ENCODE results near the gene DNPH1. TPM values are rescaled to one million over a fixed set of nuclear protein-coding genes. Genes with fewer than 3 reads are reported as not detected.

The DNPH1 gene, protein sequence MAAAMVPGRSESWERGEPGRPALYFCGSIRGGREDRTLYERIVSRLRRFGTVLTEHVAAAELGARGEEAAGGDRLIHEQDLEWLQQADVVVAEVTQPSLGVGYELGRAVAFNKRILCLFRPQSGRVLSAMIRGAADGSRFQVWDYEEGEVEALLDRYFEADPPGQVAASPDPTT
- total RNA-seq, result 34.7 TPM

DNA sequence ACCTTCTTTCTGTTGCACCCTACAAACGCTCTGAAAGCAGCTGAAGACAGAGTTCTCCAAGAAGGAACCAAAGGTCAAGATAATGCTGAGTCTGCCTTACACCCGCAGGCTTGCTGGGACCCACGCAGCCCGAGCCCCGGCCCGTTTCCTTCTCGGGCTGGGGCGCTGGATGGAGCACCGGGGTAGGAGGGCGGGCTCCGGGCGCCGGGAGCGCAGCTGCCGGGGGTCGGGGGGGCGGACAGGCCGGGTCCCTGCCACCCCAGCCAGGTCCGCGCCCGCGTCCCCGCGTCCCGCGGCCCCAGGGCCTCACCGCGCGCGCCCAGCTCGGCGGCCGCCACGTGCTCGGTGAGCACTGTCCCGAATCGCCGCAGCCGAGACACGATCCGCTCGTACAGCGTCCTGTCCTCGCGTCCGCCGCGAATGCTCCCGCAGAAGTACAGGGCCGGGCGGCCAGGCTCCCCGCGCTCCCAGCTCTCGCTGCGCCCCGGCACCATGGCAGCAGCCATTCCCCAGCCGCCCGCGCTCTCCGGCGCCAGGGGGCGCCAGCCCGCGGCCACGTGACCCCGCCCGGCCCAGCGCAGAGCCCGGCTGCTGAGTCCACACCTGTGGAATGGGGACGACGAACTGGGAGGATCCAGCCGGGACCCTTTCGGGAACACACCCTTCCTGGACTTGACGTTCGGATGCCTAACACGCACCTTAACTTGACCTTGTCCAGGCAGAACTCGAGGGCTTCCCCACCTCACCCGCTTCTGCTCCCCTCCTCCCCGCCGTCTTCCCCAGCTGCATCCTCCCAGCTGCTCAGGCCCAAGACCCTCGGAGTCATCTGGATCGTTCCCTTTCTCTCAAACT, at the start of gene DNPH1:
Gene DNPH1, minus strand, starts transcription at position 531 of the 852 bp plus-strand sequence. Its CDS starts 25 bp downstream, at position 506.

GRCh38 chr6:43242908-43243663, 13.8 kb upstream of the DNPH1 start, which contains the start of gene TTBK1:
TTBK1 (plus strand) TSS chr6:43243481; CDS start chr6:43246661, 3,180 bp downstream.

DNA sequence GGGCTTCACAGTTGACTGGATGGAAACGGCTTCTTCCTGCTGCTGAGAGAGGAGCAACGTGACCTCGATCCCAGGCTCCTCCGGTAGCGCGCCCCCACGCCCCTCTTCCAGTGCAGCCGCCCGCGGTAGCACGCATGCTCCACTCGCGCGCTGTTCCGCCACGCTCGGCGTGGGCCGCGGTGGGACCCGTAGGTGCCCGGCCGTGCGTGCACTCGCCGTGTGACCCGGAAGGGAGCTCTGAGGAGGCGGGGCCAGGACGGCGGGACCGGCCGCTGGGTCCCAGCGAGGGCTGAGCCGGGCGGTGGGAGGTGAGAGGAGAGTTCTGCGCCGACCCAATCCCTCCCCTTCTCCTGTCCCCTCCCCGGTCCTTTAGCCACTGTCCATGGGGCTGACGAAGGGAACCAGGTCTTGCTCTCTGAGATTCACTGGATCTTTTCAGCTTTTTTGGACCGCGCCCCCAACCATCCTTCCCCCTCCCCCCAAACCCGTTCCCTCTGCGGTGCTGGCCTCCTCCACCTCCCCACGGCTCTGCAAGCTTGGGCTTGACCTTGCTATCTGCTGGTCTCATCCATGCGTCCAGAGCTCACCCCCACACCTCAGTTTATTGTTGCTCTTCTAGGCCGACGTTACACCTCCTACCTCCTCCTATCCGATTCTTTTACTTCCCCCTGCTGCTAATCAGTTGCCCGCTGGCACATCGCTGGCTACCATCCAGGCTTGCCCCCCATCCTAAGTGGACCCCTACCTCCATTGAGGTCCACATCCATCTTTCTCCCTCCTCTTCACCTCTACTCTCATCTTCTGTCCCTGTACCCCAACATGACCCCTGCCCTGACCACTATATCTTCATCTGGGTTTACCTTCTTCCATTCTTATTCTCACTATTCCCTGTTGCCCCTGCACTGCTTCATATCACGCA, 47.1 kb downstream of the DNPH1 start, which contains the start of gene CUL9:
Gene CUL9, plus strand, starts transcription at position 255 of the 919 bp plus-strand sequence. CDS start 2,115 bp downstream, outside the sequence.

Other genes starting within 250 kb of the DNPH1 start
- gene PPP2R5D, start 244.9 kb downstream of the DNPH1 start, total RNA-seq, result 31.1 TPM
- 37.6 TPM for gene MEA1, start 215.5 kb downstream of the DNPH1 start, total RNA-seq
- 128 TPM for gene KLHDC3, start 215.2 kb downstream of the DNPH1 start, total RNA-seq
- 44.5 TPM for gene RRP36, start 207.9 kb downstream of the DNPH1 start, total RNA-seq
- gene CUL7, start 175.6 kb downstream of the DNPH1 start, total RNA-seq, result 33.0 TPM
- gene MRPL2, start 170.0 kb downstream of the DNPH1 start, total RNA-seq, result 17.3 TPM
- 63.3 TPM for gene KLC4, start 169.8 kb downstream of the DNPH1 start, total RNA-seq
- gene PTK7, start 153.2 kb downstream of the DNPH1 start, total RNA-seq, result 76.4 TPM
- 17.2 TPM for gene SRF, start 58.2 kb downstream of the DNPH1 start, total RNA-seq
- gene CUL9, start 47.3 kb downstream of the DNPH1 start, total RNA-seq, result 45.0 TPM
- 4.6 TPM for gene TTBK1, start 14.0 kb upstream of the DNPH1 start, total RNA-seq
- gene SLC22A7, start 68.8 kb upstream of the DNPH1 start, total RNA-seq, result not detected
- not detected for gene CRIP3, start 79.3 kb upstream of the DNPH1 start, total RNA-seq
- 31.2 TPM for gene ZNF318, start 140.2 kb upstream of the DNPH1 start, total RNA-seq
- 18.3 TPM for gene ABCC10, start 198.1 kb upstream of the DNPH1 start, total RNA-seq
- 2.6 TPM for gene DLK2, start 226.1 kb upstream of the DNPH1 start, total RNA-seq
- gene TJAP1, start 248.1 kb upstream of the DNPH1 start, total RNA-seq, result 24.7 TPM

Data from camera-type eye (tissue), 1 donor.